ENCODE data around the gene SLC22A3. TPM values are rescaled to one million over a fixed set of nuclear protein-coding genes. Genes with fewer than 3 reads are reported as not detected.

Gene SLC22A3
- total RNA-seq, 1 experiment from 2014 or later, result 0.09 TPM

GRCh38 chr6:160315310-160315709, 32.9 kb upstream of the SLC22A3 start:
- no peak for TF ChIP-seq CTCF (IDR thresholded peaks at IDR 0.05; ENCODE audit: unreplicated experiment)
- POLR2A ChIA-PET, result interaction anchor here (0.8 kb wide), 1 partner anchor 57 kb away, joined by 3 read pairs; the partner anchor contains the start of gene SLC22A2
- H3K4me1 Mint-ChIP-seq (ENCODE audit: insufficient read depth, unreplicated experiment), result peaks cover 8% of the 10 kb centered on the region
- no TSS peak for BruUV-seq (replicated peaks)
- DNase-seq (ENCODE audit: unreplicated experiment), result peak; percentile 8
- no peak overlapping the region for H3K4me3 Mint-ChIP-seq (ENCODE audit: unreplicated experiment)
- peak overlapping the region; percentile 68 for H3K27ac Mint-ChIP-seq (ENCODE audit: low read depth, unreplicated experiment)
- peaks cover 19% of the 10 kb centered on the region for H3K9me3 Mint-ChIP-seq (ENCODE audit: unreplicated experiment)
- no peaks in the 10 kb centered on the region for H3K36me3 Mint-ChIP-seq (ENCODE audit: insufficient read depth, unreplicated experiment)
- intact Hi-C loops (cut with micrococcal nuclease), result no loop called here
- CTCF ChIA-PET, result no interaction called here
- no peaks in the 10 kb centered on the region for H3K27me3 Mint-ChIP-seq (ENCODE audit: insufficient read depth, unreplicated experiment)

GRCh38 chr6:160316261-160316660, 31.9 kb upstream of the SLC22A3 start:
- H3K4me3 Mint-ChIP-seq (ENCODE audit: unreplicated experiment), result no peak overlapping the region
- no peak for DNase-seq (ENCODE audit: unreplicated experiment)
- H3K9me3 Mint-ChIP-seq (ENCODE audit: unreplicated experiment), result peaks cover 15% of the 10 kb centered on the region
- ChIA-PET POLR2A (interaction anchor here (0.7 kb wide), 1 partner anchor 638 kb away, joined by 3 read pairs; no protein-coding TSS in a partner anchor), CTCF (interaction anchor here (0.7 to 1.0 kb wide), 2 partner anchors 139 to 222 kb away, joined by 3 to 4 read pairs; no protein-coding TSS in a partner anchor)
- no TSS peak for BruUV-seq (replicated peaks)
- intact Hi-C loops (cut with micrococcal nuclease), result no loop called here
- H3K4me1 Mint-ChIP-seq (ENCODE audit: insufficient read depth, unreplicated experiment), result peaks cover 8% of the 10 kb centered on the region
- no peaks in the 10 kb centered on the region for H3K27me3 Mint-ChIP-seq (ENCODE audit: insufficient read depth, unreplicated experiment)
- H3K27ac Mint-ChIP-seq (ENCODE audit: low read depth, unreplicated experiment), result no peak overlapping the region
- H3K36me3 Mint-ChIP-seq (ENCODE audit: insufficient read depth, unreplicated experiment), result no peaks in the 10 kb centered on the region
- TF ChIP-seq CTCF (IDR thresholded peaks at IDR 0.05; ENCODE audit: unreplicated experiment), result no peak

GRCh38 chr6:160319246-160319645, 28.9 kb upstream of the SLC22A3 start:
- Mint-ChIP-seq H3K27ac (ENCODE audit: low read depth, unreplicated experiment) (no peak overlapping the region), H3K9me3 (ENCODE audit: unreplicated experiment) (peaks cover 16% of the 10 kb centered on the region), H3K27me3 (ENCODE audit: insufficient read depth, unreplicated experiment) (no peaks in the 10 kb centered on the region), H3K4me3 (ENCODE audit: unreplicated experiment) (no peak overlapping the region), H3K36me3 (ENCODE audit: insufficient read depth, unreplicated experiment) (no peaks in the 10 kb centered on the region), H3K4me1 (ENCODE audit: insufficient read depth, unreplicated experiment) (peaks cover 8% of the 10 kb centered on the region)
- POLR2A ChIA-PET, result no interaction called here
- no TSS peak for BruUV-seq (replicated peaks)
- DNase-seq (ENCODE audit: unreplicated experiment), result no peak
- intact Hi-C loops (cut with micrococcal nuclease), result no loop called here
- no peak for TF ChIP-seq CTCF (IDR thresholded peaks at IDR 0.05; ENCODE audit: unreplicated experiment)
- CTCF ChIA-PET, result no interaction called here

DNA sequence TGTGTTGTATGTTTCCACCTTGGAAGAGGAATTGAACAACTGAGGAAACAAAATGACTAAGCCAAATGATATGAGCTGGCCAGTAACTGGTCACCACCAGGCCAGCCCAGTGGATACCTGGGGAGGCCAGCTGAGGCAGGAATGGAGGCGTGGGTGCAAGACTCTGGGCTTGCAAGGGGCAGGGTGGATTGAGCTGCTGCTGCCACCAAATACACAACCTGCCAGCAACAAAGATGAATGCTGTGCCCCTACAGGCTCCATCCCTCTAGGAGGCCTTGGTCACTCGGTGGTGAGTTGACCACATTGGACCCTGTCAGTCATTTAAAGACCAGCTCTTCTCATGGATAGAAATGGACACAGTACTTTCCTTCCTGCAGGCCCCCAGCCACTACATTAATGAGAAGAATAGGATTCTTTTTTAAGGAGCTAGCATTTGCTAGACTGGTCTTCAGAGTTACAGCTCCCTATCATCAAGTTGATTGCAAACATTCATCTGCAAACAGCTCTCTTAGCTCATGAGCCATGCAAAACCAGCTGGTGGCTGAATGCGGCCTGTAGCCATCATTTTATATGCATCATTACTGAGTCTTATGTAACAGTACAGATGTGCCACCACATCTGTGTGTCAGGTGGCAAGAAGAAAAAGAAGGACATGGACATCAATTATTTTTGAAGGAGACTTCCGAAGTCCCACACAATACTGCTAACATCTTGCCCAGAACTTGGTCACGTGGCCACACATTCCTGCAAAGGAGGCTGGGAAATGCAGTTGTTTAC, 26.3 kb upstream of the SLC22A3 start:
- Mint-ChIP-seq H3K27me3 (ENCODE audit: insufficient read depth, unreplicated experiment) (no peaks in the 10 kb centered on the region), H3K27ac (ENCODE audit: low read depth, unreplicated experiment) (no peak overlapping the region), H3K4me3 (ENCODE audit: unreplicated experiment) (no peak overlapping the region), H3K36me3 (ENCODE audit: insufficient read depth, unreplicated experiment) (no peaks in the 10 kb centered on the region), H3K9me3 (ENCODE audit: unreplicated experiment) (peaks cover 16% of the 10 kb centered on the region), H3K4me1 (ENCODE audit: insufficient read depth, unreplicated experiment) (no peaks in the 10 kb centered on the region)
- no peak for DNase-seq (ENCODE audit: unreplicated experiment)
- TF ChIP-seq CTCF (IDR thresholded peaks at IDR 0.05; ENCODE audit: unreplicated experiment), result no peak
- no TSS peak for BruUV-seq (replicated peaks)
- intact Hi-C loops (cut with micrococcal nuclease), result no loop called here
- CTCF ChIA-PET, result no interaction called here
- POLR2A ChIA-PET, result no interaction called here

All from MCF 10A (cell line).